Muscle of leg (tissue), 11 donors: ENCODE measurements around the gene CD47. TPM values are rescaled to one million over a fixed set of nuclear protein-coding genes. Genes with fewer than 3 reads are reported as not detected.
A peak's percentile ranks its signal among the peaks of the same experiment; 100 is the strongest.

Experiments
- DNase-seq: peaks from one replicate; pipeline ENCODE4 v3.0.0; 2013
- H3K27ac ChIP-seq: one replicate; pipeline ENCODE4 v1.5.1; 2013; ENCODE audit warnings: mild to moderate bottlenecking, low read length, control low read depth
- H3K27me3 ChIP-seq: one replicate; pipeline ENCODE4 v1.6.1; 2013; ENCODE audit warnings: low read length; ENCODE audit not compliant: control insufficient read depth, insufficient read depth
- H3K36me3 ChIP-seq: one replicate; pipeline ENCODE4 v1.6.1; 2013; ENCODE audit warnings: low read length; ENCODE audit not compliant: control insufficient read depth, insufficient read depth
- H3K4me1 ChIP-seq: one replicate; pipeline ENCODE4 v1.6.1; 2013; ENCODE audit warnings: low read length; ENCODE audit not compliant: control insufficient read depth, insufficient read depth
- H3K4me3 ChIP-seq: one replicate; pipeline ENCODE4 v1.5.1; 2013; ENCODE audit warnings: low read length, control low read depth
- H3K9me3 ChIP-seq: replicated peaks from 2 replicates; pipeline ENCODE4 v1.6.1; 2013; ENCODE audit warnings: low read depth, low read length; ENCODE audit not compliant: control insufficient read depth
- WGBS: methylation state at CpG from one replicate; pipeline ENCODE4 v1.1.5; 2013; ENCODE audit warnings: missing lambda C conversion rate; ENCODE audit not compliant: insufficient coverage; 5-methylcytosine and 5-hydroxymethylcytosine counted together
- polyA plus RNA-seq, 8 donors: library from polyadenylated mRNA; unstranded; fragments of 120-200 nt; gene quantifications; one replicate each; pipeline versions ENCODE4 v1.2.1 to v1.2.3, GENCODE V29; 2013; ENCODE audit warnings: inconsistent platforms in 1 of 8, low replicate concordance in 1 of 8; ENCODE audit not compliant: insufficient read length in 8 of 8, insufficient read depth in 1 of 8
- total RNA-seq: library from RNA; stranded (reverse); fragments of 120-200 nt; gene quantifications from one replicate; pipeline ENCODE4 v1.2.4, GENCODE V29; 2013

CD47 gene
- total and polyA plus RNA-seq, 9 donors: 55.3 to 84.6 (median 70.4) TPM

DNA sequence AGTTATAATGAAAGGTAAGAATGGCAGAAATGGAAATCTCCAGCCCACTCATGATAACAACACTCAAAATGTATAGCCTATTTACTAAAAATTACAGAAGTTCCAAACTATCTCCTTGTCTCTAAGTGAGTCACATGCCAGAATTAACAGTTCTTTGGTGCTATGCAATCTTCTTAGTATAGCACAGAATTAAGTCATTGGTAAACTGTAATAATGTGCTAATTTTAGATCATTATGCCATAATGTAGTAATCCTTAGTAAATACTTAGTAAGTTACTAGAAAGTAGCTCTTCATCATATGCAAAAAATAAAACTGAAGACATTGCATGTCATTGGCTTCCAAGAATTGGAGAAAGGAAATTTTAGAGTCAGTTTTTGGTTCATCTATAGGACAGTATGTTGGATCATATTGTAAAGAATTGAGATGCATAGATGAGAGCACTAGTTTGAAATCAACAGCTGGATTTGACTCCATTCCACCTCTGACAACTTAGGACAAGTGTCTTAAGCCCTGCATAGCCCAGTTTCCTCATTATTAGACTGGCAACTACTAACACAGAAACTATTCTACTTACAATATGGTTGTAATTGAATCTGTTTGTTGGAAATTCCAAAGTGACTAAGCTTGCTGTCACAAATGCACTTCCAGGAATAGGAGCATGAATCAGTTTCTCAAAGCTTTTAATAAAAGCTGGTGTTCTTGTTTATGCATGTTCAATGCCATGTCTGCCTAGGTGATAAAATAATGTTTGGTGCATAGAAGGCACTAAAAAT is 40.1 kb upstream of the CD47 start:
- Histone ChIP-seq H3K4me1 (peaks cover 4% of the 10 kb centered on the region), H3K27me3 (no peaks in the 10 kb centered on the region), H3K36me3 (no peaks in the 10 kb centered on the region), H3K27ac (peak overlapping the region; percentile 43), H3K4me3 (no peak overlapping the region), H3K9me3 (no peaks in the 10 kb centered on the region)
- DNase-seq: peak; percentile 36

DNA sequence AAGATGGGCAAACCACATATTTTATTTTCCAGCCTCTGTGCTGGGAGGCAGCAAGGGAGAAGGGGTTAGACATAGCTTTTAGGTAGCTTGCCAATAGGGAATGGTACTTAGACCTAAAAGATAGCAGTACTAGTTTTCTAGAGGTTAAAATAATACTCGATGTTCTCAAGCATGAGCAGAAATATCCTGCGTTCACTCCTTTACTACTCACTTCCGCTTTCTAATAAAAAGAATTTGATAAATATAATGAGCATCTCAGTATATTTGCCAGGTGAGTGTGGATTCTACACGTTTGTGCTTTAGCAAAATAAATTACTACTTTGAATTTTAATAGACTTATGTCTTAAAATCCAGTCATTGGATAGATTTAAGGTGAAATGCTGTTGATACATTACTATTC is 39.4 kb upstream of the CD47 start:
- no CpG with 5 or more reads among the region's 4 CpGs for WGBS
- Histone ChIP-seq H3K4me1 (peaks cover 4% of the 10 kb centered on the region), H3K27me3 (no peaks in the 10 kb centered on the region), H3K4me3 (no peak overlapping the region), H3K9me3 (no peaks in the 10 kb centered on the region), H3K27ac (no peak overlapping the region), H3K36me3 (no peaks in the 10 kb centered on the region)
- DNase-seq: no peak

DNA sequence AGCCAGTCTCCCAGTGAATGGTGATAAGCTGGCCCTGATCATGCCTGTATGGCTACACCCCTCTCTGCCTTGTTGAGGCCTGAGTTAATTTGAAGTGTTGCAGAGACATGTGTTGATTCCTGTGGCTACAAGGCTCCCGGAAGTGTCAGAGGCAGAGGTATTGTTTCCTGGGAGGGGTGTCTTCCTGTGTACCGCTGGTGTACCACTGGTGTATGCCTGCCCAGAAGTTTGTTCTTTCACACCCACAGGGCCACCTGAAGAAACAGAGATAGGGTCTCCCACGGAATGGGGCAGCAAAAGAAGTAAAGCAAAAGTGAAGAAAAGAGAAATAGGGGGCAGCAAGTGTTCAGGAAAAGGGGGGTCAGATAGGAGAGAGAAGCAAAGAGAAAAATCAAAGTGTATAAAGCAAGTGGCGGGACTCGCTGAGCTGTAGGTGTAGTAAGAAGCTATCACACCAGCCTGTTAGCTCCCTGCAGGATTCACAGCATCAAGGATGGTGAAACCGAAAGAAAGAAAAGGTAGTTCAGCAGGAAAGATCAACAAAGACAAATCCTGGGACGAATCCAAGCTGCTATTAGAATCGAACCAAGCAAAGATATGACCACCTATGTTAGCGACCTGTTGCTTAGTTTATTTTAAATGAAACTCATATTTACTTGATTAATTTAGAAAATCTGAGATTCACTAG is 36.6 kb upstream of the CD47 start:
- H3K9me3 ChIP-seq: no peaks in the 10 kb centered on the region
- H3K27ac ChIP-seq: no peak overlapping the region
- no peak overlapping the region for H3K4me3 ChIP-seq
- H3K27me3 ChIP-seq: no peaks in the 10 kb centered on the region
- DNase-seq: no peak
- peaks cover 7% of the 10 kb centered on the region for H3K4me1 ChIP-seq
- WGBS: 71% methylated on average over 5 of the region's 9 CpGs
- no peaks in the 10 kb centered on the region for H3K36me3 ChIP-seq

- H3K9me3 ChIP-seq: no peaks in the 10 kb centered on the region
- no peak overlapping the region for H3K27ac ChIP-seq
- no peaks in the 10 kb centered on the region for H3K36me3 ChIP-seq
- WGBS: no CpG with 5 or more reads among the region's 1 CpG
- no peak overlapping the region for H3K4me3 ChIP-seq
- no peaks in the 10 kb centered on the region for H3K27me3 ChIP-seq
- peaks cover 4% of the 10 kb centered on the region for H3K4me1 ChIP-seq
- no peak for DNase-seq
Observed at GRCh38 chr3:108126348-108126747, 35.5 kb upstream of the CD47 start.

DNA sequence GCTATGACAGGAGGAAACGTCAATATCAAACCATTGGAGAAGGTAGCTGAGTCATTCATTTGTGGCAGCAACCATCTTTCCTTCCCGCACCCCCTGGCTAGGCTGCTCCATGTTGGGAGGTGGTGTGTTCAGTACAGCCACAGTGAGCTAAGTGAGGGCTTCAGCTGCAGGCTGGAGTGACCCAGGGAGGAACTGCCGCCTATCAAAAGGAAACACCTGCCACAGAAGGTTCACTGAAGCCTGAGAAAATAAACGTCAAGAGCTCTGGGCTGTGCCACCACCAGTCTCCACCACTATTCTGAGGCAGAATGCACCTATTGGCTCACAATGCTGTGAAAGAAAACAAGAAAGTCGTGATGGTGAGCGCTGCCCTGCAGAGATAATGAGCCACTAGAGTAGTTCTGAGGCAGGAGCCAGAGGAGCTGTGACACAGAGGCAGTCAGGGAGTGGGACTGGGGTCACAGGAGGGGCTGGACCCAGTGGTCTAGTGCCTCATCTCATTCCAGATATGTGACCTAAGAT is 34.8 kb upstream of the CD47 start:
- no peaks in the 10 kb centered on the region for H3K27me3 ChIP-seq
- peak; percentile 25 for DNase-seq
- H3K4me3 ChIP-seq: no peak overlapping the region
- H3K4me1 ChIP-seq: peaks cover 3% of the 10 kb centered on the region
- no peaks in the 10 kb centered on the region for H3K36me3 ChIP-seq
- H3K9me3 ChIP-seq: no peaks in the 10 kb centered on the region
- H3K27ac ChIP-seq: peak overlapping the region; percentile 8
- WGBS: 46% methylated on average over 3 of the region's 6 CpGs

GRCh38 chr3:108125153-108125543 is 34.3 kb upstream of the CD47 start:
- Histone ChIP-seq H3K4me3 (no peak overlapping the region), H3K4me1 (peaks cover 3% of the 10 kb centered on the region), H3K27me3 (no peaks in the 10 kb centered on the region), H3K36me3 (no peaks in the 10 kb centered on the region), H3K9me3 (no peaks in the 10 kb centered on the region), H3K27ac (peak overlapping the region; percentile 8)
- WGBS: no CpG with 5 or more reads among the region's 4 CpGs
- DNase-seq: no peak

DNA sequence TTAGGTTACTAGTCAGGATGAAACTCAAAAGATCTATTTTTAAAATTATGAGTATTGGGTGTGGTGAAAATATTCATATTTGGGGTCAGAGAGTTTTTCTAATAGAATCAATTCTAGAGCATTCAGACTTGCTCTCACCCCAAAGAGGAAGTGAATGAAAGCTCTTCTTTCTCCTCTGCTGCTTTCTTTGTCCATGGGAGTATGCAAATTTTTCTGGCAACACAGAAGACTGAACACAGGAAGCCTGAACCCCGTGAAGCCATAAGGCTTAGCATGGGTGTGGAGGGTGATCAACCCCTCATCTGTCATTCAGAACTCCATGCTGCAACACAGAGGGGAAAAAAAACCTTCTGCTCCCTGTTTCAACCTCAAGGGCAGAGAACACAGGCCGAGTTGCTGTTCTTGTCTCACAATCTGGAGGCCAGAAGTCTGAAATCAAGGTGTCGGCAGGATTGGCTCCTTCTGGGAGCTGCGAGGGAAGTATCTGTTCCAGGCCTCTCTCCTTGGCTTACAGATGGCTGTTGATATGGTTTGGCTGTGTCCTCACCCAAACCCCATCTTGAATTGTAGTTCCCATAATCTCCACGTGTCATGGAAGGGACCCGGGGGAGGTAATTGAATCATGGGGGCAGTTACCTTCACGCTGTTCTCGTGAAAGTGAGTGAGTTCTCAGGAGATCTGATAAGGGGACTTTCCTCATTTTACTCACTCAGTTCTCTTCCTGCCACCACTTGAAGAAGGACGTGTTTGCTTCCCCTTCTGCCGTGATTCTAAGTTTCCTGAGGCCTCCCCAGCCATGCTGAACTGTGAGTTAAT is 33.7 kb upstream of the CD47 start:
- peak; percentile 36 for DNase-seq
- H3K27me3 ChIP-seq: no peaks in the 10 kb centered on the region
- peaks cover 3% of the 10 kb centered on the region for H3K4me1 ChIP-seq
- no peak overlapping the region for H3K27ac ChIP-seq
- H3K36me3 ChIP-seq: no peaks in the 10 kb centered on the region
- WGBS: 40% methylated on average over 1 of the region's 10 CpGs
- no peak overlapping the region for H3K4me3 ChIP-seq
- H3K9me3 ChIP-seq: no peaks in the 10 kb centered on the region

- Histone ChIP-seq H3K4me3 (no peak overlapping the region), H3K9me3 (no peaks in the 10 kb centered on the region), H3K4me1 (peaks cover 3% of the 10 kb centered on the region), H3K27me3 (no peaks in the 10 kb centered on the region), H3K27ac (no peak overlapping the region), H3K36me3 (no peaks in the 10 kb centered on the region)
- DNase-seq: no peak
- WGBS: 89% methylated on average over 2 of the region's 3 CpGs
Observed at GRCh38 chr3:108123326-108123725, 32.5 kb upstream of the CD47 start.

GRCh38 chr3:108122276-108122675 is 31.4 kb upstream of the CD47 start:
- H3K9me3 ChIP-seq: no peaks in the 10 kb centered on the region
- H3K36me3 ChIP-seq: no peaks in the 10 kb centered on the region
- no peak for DNase-seq
- H3K27me3 ChIP-seq: no peaks in the 10 kb centered on the region
- no peak overlapping the region for H3K27ac ChIP-seq
- H3K4me1 ChIP-seq: peaks cover 3% of the 10 kb centered on the region
- WGBS: no CpG with 5 or more reads among the region's 3 CpGs
- no peak overlapping the region for H3K4me3 ChIP-seq
